SK-N-MC (cell line): ENCODE results near the gene SMPD3.
A peak's percentile ranks its signal among the peaks of the same experiment; 100 is the strongest.

ENCODE experiments used
- DNase-seq: peaks from one replicate; pipeline ENCODE4 v3.0.0-alpha.2; 2011; ENCODE audit warnings: low read depth, low spot score
- H3K27ac ChIP-seq: fragments of 200-600 bp; sonication (generic); 2 replicates; pipeline ENCODE4 v1.5.1; 2016; ENCODE audit warnings: mixed run types
- H3K36me3 ChIP-seq: fragments of 200-600 bp; sonication (generic); 2 replicates; pipeline ENCODE4 v1.6.1; 2017; ENCODE audit warnings: antibody characterized with exemption, low read length, mixed read lengths; ENCODE audit not compliant: insufficient read depth
- H3K4me3 ChIP-seq: fragments of 200-600 bp; sonication (generic); 2 replicates; pipeline ENCODE4 v1.5.1; 2016
- H3K9ac ChIP-seq: fragments of 200-600 bp; sonication (generic); 2 replicates; pipeline ENCODE4 v1.8.0; 2017; ENCODE audit warnings: mixed run types, mixed read lengths; ENCODE audit not compliant: insufficient read length
- H3K9me3 ChIP-seq: fragments of 200-600 bp; sonication (generic); 2 replicates; pipeline ENCODE4 v1.6.1; 2017; ENCODE audit warnings: low read depth, mild to moderate bottlenecking, antibody characterized with exemption, low read length, moderate library complexity, mixed read lengths
- EZH2 ChIP-seq: fragments of 200-600 bp; sonication (generic); IDR thresholded peaks from one replicate; pipeline ENCODE4 v1.6.1; 2017; ENCODE audit warnings: antibody characterized with exemption
- FOXP2 ChIP-seq: optimal IDR thresholded peaks from 2 replicates; pipeline ENCODE3; 2011; ENCODE audit warnings: mild to moderate bottlenecking, moderate library complexity; ENCODE audit not compliant: insufficient read depth; ENCODE audit errors: extremely low read length, control extremely low read depth
- POLR2AphosphoS5 ChIP-seq: IDR thresholded peaks from 2 replicates; pipeline ENCODE4 v1.6.1; 2012; ENCODE audit warnings: mild to moderate bottlenecking, low read depth, low read length, borderline replicate concordance

Gene SMPD3

DNA sequence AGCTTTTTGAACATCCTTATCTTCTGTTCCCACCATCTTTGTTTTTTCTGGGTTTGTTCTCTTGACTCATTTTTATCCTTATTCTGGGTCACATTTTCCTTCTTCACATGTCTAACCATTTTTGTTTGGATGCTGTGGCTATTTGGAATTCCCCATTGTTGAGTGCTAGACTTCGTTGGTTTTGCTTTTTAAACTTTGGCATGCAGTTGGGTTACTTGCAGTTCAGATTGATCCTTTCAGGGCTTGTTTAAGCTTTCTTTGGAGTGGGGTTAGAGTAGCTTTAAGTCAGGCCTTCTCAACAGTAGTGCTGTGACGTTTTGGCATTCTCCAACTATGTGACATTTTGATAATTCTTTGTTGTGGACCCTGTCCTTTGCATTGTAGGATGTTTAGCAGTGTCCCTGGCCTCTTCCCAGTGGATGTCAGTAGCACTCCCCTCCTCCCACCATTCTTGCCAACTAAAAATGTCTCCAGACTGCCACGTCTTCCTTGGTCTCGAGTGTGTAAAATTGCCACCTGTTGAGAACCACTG is 116.4 kb downstream of the SMPD3 start:
- Histone ChIP-seq H3K9me3 (no peaks in the 10 kb centered on the region), H3K4me3 (no peak overlapping the region), H3K27ac (peak overlapping the region; percentile 62; the same call in 1 of the 2 replicates), H3K36me3 (no peaks in the 10 kb centered on the region), H3K9ac (no peak overlapping the region)
- no peak for TF ChIP-seq EZH2
- no peak for TF ChIP-seq FOXP2
- TF ChIP-seq POLR2AphosphoS5, result no peak
- DNase-seq, result no peak

DNA sequence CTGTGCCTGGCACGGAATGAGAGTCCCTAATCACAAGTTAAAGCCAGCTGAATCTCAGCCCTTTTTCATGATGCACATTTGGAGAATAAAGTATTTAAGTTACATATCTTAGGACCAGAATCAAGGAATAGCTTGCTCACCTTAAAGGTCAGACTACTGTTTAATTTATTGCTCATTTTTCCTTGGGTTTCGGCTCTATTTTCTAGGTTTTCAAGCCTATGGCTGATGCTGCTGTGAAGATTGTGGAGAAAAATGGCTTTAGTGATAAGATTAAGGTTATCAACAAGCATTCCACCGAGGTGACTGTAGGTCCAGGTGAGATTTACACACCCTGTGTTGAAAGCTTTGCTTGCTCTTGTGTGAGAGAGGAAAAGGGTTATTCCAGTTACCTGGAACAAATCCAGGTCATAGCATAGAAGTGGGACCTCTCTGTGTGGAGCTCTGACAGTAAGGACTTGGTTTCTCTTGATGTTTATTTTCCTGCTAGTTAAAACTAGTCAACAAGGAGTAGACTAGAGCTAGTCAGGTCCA is 119.4 kb downstream of the SMPD3 start:
- Histone ChIP-seq H3K36me3 (no peaks in the 10 kb centered on the region; the same call in 1 of the 2 replicates), H3K4me3 (no peak overlapping the region), H3K9ac (no peak overlapping the region), H3K27ac (no peak overlapping the region), H3K9me3 (no peaks in the 10 kb centered on the region)
- TF ChIP-seq FOXP2 (no peak), POLR2AphosphoS5 (no peak)
- no peak for DNase-seq

DNA sequence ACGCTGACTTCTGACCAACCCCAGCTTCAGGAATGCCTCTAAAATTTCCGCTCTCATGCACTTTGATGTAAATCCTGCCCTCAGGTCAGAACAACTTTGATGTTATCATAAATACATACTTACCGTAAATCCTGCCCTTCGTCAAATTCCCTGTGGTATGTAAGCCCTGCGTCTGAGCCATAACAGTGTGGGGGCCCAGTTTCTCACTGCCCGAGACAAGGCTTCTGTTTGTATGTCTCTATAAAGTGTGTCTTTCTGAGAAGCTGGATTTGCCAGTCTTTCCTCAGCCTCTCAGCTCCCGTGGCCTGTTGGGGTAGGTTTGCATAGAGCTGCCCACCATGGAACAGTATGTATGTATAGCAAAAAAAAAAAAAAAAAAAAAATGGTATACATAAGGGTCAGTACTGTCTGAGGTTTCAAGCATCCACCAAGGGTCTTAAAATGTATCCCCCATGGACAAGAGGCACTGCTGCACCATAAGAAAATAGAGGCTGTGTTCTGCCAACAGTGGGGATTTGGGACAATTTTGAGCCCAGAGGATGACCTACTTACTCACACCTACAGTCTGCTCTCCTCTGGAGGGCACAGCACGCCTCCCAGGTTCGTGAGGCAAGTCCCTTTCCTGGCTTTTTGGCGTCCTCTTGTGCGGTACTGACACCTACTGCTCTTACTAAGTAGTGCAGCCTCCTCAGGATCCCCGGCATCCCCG is 120.0 kb downstream of the SMPD3 start:
- H3K36me3 ChIP-seq, result no peaks in the 10 kb centered on the region; the same call in 1 of the 2 replicates
- H3K4me3 ChIP-seq, result no peak overlapping the region
- no peak overlapping the region for H3K27ac ChIP-seq

DNA sequence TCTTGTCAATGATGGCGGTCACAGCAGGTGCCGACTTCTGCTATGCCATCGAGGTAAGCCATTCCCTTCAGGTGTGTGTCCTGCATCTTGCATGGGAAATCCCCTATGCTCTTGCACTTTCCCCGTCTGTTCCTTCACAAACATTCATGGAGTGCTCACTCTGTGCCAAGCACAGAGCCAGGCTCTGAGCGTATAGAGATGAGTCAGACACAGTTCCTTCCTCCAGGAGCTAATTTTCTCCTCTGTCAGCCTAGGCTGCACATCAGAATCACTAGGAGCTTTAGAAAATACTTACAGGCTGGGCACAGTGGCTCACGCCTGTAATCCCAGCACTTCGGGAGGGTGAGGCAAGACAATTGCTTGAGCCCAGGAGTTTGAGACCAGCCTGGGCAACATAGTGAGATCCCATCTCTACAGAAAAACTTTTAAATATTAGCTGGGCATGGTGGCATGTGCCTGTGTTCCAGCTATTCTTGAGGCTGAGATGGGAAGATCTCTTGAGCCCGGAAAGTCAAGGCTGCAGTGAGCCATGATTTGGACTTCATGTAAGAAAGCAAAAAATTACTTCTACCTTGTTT is 123.4 kb downstream of the SMPD3 start:
- no peak for DNase-seq
- no peaks in the 10 kb centered on the region; the same call in 1 of the 2 replicates for H3K36me3 ChIP-seq
- H3K9ac ChIP-seq, result no peak overlapping the region
- no peaks in the 10 kb centered on the region for H3K9me3 ChIP-seq
- no peak overlapping the region for H3K27ac ChIP-seq
- H3K4me3 ChIP-seq, result no peak overlapping the region
- TF ChIP-seq FOXP2, result no peak
- TF ChIP-seq EZH2, result no peak
- TF ChIP-seq POLR2AphosphoS5, result no peak

More for the DNA sequence above, 120.0 kb downstream of the SMPD3 start:
- Histone ChIP-seq H3K9ac (no peak overlapping the region), H3K9me3 (no peaks in the 10 kb centered on the region)
- TF ChIP-seq FOXP2 (no peak), POLR2AphosphoS5 (no peak), EZH2 (no peak)
- no peak for DNase-seq

DNA sequence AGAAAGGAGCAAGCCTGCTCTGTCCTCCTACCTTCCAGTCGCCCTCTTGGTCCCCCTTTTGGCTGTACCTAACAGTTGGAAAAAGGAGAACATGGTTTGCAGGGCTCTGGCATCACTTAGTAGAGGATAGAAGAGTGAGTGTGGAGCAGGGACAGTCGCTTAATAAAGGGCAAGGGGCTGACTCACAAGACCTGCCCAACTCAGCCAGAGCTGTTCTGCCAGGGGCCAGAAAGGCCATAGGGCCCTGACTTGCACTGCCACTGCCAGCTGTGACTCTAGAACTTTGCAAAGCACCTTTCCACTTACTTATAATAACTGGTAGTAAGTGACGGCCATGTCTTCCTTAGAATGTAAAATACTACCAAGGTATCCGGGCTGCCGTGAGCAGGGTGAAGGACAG is 124.0 kb downstream of the SMPD3 start:
- H3K9ac ChIP-seq, result no peak overlapping the region
- no peaks in the 10 kb centered on the region for H3K9me3 ChIP-seq
- no peak for DNase-seq
- TF ChIP-seq EZH2 (no peak), FOXP2 (no peak), POLR2AphosphoS5 (no peak)
- H3K4me3 ChIP-seq, result no peak overlapping the region
- H3K27ac ChIP-seq, result no peak overlapping the region
- H3K36me3 ChIP-seq, result no peaks in the 10 kb centered on the region; the same call in 1 of the 2 replicates

DNA sequence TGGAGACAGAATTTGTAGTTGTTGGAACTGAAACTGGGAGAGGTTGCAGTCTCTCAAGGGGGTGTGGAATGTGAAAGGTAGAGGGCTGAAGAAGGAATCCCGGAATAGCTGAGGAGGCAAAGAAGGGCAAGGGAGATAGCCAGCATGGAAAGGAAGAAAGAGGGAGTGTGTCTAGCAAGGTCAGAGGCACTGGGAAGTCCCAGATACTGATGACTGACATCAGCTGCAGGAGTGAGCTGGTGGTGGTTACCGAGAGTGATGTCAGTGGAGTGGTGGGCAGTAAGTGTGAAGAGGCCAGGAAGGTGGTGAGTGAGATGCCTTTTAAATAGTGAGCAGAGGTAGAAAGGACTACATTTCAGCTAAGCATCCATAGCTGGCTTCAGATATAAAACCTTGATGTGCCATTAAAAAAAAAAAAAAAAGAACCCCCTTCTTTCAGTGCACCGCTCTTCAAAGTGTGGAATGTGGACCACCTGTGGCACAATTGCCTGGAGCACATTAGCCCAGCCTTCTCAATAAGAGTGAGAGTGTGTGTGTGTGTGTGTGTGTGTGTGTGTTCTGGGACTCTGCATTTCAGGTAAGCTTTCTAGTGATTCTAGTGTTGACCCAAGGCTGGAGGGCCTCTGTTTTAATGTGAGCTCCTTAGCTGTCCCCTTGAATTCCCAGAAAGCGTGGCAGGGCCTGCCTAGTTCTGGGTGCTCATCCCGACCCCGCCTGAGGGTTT is 129.0 kb downstream of the SMPD3 start:
- peaks cover 6% of the 10 kb centered on the region; the same call in 1 of the 2 replicates for H3K36me3 ChIP-seq
- H3K9ac ChIP-seq, result no peak overlapping the region

DNA sequence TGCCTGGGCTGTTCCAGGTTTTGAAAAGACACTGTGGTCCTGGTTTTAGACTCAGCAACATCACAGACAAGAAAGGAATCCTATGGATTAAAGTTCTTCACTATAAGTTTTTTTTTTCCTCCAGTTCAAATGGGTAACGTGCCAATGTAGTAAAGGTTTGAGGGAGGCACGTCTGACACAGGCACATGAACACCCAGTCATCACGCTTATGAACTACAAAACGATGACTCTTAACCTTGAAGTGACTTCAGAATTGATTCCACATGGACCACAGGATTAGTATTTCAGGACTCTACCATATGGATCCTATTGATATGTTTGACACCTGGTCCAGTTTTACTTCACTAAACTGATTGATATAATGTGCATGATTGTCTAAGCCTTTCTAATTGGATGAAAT is 135.2 kb downstream of the SMPD3 start:
- Histone ChIP-seq H3K36me3 (peaks cover 9% of the 10 kb centered on the region; the same call in 1 of the 2 replicates), H3K9me3 (no peaks in the 10 kb centered on the region), H3K27ac (no peak overlapping the region), H3K4me3 (no peak overlapping the region), H3K9ac (no peak overlapping the region)
- no peak for DNase-seq
- TF ChIP-seq FOXP2 (no peak), EZH2 (no peak), POLR2AphosphoS5 (no peak)

More for the DNA sequence above, 129.0 kb downstream of the SMPD3 start:
- H3K9me3 ChIP-seq, result no peaks in the 10 kb centered on the region
- no peak overlapping the region for H3K4me3 ChIP-seq
- DNase-seq, result no peak
- TF ChIP-seq FOXP2 (no peak), EZH2 (no peak), POLR2AphosphoS5 (no peak)
- no peak overlapping the region for H3K27ac ChIP-seq
